Naive thymus-derived CD4-positive, alpha-beta T cell (primary cell): Measurements from ENCODE around the gene AP2M1. TPM values are rescaled to one million over a fixed set of nuclear protein-coding genes. Genes with fewer than 3 reads are reported as not detected.

ENCODE experiments used
- ATAC-seq: fragments of 150-1000 bp; cut with Tn5 transposase; 2 replicates; pipeline ENCODE4 v1.10.0; 2021; ENCODE audit warnings: mild to moderate bottlenecking, moderate library complexity
- CTCF ChIA-PET: fragments of 350-600 bp; sonication (Branson Sonifier 250); formaldehyde crosslinking; loops from one replicate; lab custom pipeline; 2021; ENCODE audit warnings: antibody characterized with exemption; lab: Charles Lee
- POLR2A ChIA-PET: fragments of 350-600 bp; sonication (Branson Sonifier 250); formaldehyde crosslinking; loops from one replicate; lab custom pipeline; 2021; ENCODE audit warnings: antibody characterized with exemption, inconsistent platforms; lab: Charles Lee
- DNase-seq, 9 donors: peaks; one replicate each; pipeline versions ENCODE4 v3.0.0 to v3.0.0-alpha.2; 2020 to 2022; ENCODE audit warnings: mixed read lengths in 1 of 9
- H3K27ac ChIP-seq: one replicate; pipeline ENCODE4 v1.7.0; 2013; ENCODE audit warnings: mild to moderate bottlenecking, low read depth, low read length, moderate library complexity
- H3K27me3 ChIP-seq, 2 donors: one replicate each; pipeline ENCODE4 v1.7.0; 2013; ENCODE audit warnings: low read length in 2 of 2, mild to moderate bottlenecking in 2 of 2, moderate library complexity in 2 of 2; ENCODE audit not compliant: control insufficient read depth in 2 of 2, insufficient read depth in 2 of 2
- H3K36me3 ChIP-seq, 3 experiments: 1 replicate in 2 of 3; 2 replicates in 1 of 3; pipeline ENCODE4 v1.7.0; 2013; ENCODE audit warnings: low read length in 3 of 3, mild to moderate bottlenecking in 3 of 3, moderate library complexity in 1 of 3; ENCODE audit not compliant: insufficient read depth in 3 of 3, control insufficient read depth in 2 of 3
- H3K4me1 ChIP-seq, 2 donors: one replicate each; pipeline ENCODE4 v1.7.0; 2013; ENCODE audit warnings: low read length in 2 of 2, mild to moderate bottlenecking in 2 of 2, moderate library complexity in 1 of 2; ENCODE audit not compliant: control insufficient read depth in 2 of 2, insufficient read depth in 2 of 2
- H3K4me3 ChIP-seq: 2 replicates; pipeline ENCODE4 v1.7.0; 2013; ENCODE audit warnings: mild to moderate bottlenecking, low read length
- H3K9me3 ChIP-seq, 3 experiments: 1 replicate in 2 of 3; 2 replicates in 1 of 3; pipeline ENCODE4 v1.7.0; 2013; ENCODE audit warnings: low read length in 3 of 3; ENCODE audit not compliant: control insufficient read depth in 2 of 3
- H3K27ac Mint-ChIP-seq, 9 donors: one replicate each; pipeline ENCODE4 v1.8.0; 2020 to 2022; ENCODE audit warnings: mixed read lengths in 9 of 9, mild to moderate bottlenecking in 8 of 9, moderate library complexity in 5 of 9, inconsistent platforms in 2 of 9
- H3K27me3 Mint-ChIP-seq, 5 donors: one replicate each; pipeline ENCODE4 v1.8.0; 2021 to 2022; ENCODE audit warnings: mixed read lengths in 5 of 5, mild to moderate bottlenecking in 1 of 5
- H3K36me3 Mint-ChIP-seq, 5 donors: one replicate each; pipeline ENCODE4 v1.8.0; 2020 to 2022; ENCODE audit warnings: mixed read lengths in 5 of 5, mild to moderate bottlenecking in 3 of 5, inconsistent platforms in 1 of 5
- H3K4me1 Mint-ChIP-seq, 7 donors: one replicate each; pipeline ENCODE4 v1.8.0; 2020 to 2022; ENCODE audit warnings: mixed read lengths in 7 of 7, mild to moderate bottlenecking in 3 of 7, inconsistent platforms in 1 of 7
- H3K4me3 Mint-ChIP-seq, 10 donors: one replicate each; pipeline ENCODE4 v1.8.0; 2020 to 2022; ENCODE audit warnings: mild to moderate bottlenecking in 10 of 10, mixed read lengths in 10 of 10, moderate library complexity in 6 of 10, inconsistent platforms in 2 of 10
- H3K9me3 Mint-ChIP-seq, 11 donors: one replicate each; pipeline ENCODE4 v1.8.0; 2020 to 2022; ENCODE audit warnings: mixed read lengths in 11 of 11, mild to moderate bottlenecking in 4 of 11, inconsistent platforms in 1 of 11, moderate library complexity in 1 of 11
- intact Hi-C, 2 donors: fragments of 100-400 bp; cut with micrococcal nuclease; formaldehyde crosslinking; loops; one replicate each; pipeline ENCODE4 v1.15.1; 2023
- polyA plus RNA-seq, 2 donors: library from polyadenylated mRNA; unstranded; fragments of 300-500 nt; fragmentation: Illumina TruSeq; gene quantifications; one replicate each; pipeline ENCODE4 v1.2.3, GENCODE V29; 2021
- total RNA-seq, 6 experiments: library from RNA in 5 of 6; stranded (reverse) in 5 of 6; gene quantifications; 1 replicate in 5 of 6; 2 replicates in 1 of 6; pipeline ENCODE4 v1.2.3 and lab custom pipeline; 2021 to 2026

The AP2M1 gene
- total and polyA plus RNA-seq, 7 experiments from 2014 or later, result 111 to 261 (median 188) TPM

DNA sequence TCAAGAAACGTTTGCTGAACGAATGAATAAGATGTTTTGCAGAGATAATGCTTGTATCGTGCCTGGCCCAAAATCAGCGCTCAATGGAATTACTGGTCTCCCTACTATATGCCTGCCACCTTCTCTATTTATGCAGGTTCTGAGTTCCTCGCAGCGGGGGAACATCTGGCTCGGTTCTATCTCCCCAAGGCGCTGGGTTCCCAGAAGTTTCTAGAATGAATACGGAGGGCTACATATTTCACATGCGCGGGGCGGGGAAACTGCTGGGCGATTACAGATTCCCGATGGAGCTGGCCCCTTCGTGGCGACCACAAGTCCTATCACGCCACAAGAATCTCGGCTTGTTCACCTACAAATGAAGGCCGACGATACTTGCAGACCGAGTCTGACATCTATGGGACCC is 39.9 kb upstream of the AP2M1 start:
- DNase-seq, result no peak
- peak; percentile 28 for ATAC-seq

DNA sequence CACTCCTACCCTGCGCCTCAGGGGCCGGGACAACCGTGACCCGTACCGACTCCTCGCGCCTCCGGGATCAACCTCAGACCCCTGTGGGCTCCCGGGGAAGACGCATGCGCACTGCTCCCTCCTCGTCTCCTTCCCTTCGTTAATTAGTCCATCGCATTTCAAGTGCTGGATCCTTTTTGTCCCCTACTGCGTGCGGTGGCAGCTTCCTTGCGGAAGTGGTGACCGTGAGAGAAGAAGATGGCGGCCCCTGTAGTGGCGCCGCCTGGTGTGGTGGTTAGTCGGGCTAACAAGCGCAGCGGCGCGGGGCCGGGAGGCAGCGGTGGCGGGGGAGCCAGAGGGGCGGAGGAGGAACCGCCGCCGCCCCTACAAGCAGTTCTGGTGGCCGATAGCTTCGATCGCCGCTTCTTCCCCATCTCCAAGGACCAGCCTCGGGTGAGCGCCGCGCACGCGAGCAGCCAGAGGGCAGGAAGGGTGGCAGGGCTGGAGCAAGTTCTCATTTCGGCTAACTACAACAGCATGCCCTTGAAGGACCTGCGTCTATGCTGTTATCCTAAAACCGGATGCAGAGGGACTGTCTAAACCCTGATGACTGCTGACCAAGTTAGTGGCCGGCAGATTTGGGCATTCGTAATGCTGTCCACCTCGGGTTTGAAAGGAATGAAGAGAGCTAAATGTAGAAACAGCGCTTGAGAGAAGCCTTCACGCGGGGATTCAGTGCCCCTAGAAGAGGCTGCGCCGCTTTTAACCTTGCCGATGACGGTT is 39.3 kb upstream of the AP2M1 start, which contains the start of gene EIF2B5:
Gene EIF2B5 (plus strand): TSS at position 210 of the 762 bp plus-strand sequence. CDS start 28 bp downstream, at position 238.
- H3K27me3 Mint-ChIP-seq, result peaks cover 0 to 10% (median 0%) of the 10 kb centered on the region in 5 donors
- Histone ChIP-seq H3K4me1 (peaks cover 4 to 10% of the 10 kb centered on the region in 2 donors), H3K27me3 (no peaks in the 10 kb centered on the region), H3K9me3 (no peaks in the 10 kb centered on the region), H3K4me3 (peak within 1 kb of the TSS; percentile 83), H3K36me3 (peaks cover 0 to 23% (median 0%) of the 10 kb centered on the region in 3 experiments), H3K27ac (peak within 1 kb of the TSS; percentile 86)
- ChIA-PET POLR2A (interaction anchor here (0.6 to 2.2 kb wide), 13 partner anchors 9 to 227 kb away, joined by 3 to 12 read pairs (median 3); partner anchors contain the start of genes ABCC5, CLCN2, DVL3 and EEF1AKMT4), CTCF (interaction anchor here (0.7 to 2.0 kb wide), 3 partner anchors 38 to 667 kb away, joined by 4 to 5 read pairs (median 4); partner anchors contain the start of gene ABCC5)
- peaks cover 29 to 40% (median 38%) of the 10 kb centered on the region in 7 donors for H3K4me1 Mint-ChIP-seq
- ATAC-seq (peak; percentile 96), DNase-seq (peak; percentile 63 to 87 (median 84))
- H3K4me3 Mint-ChIP-seq, result peak within 1 kb of the TSS; percentile 96 to 100 (median 98)
- H3K36me3 Mint-ChIP-seq, result peaks cover 0 to 8% (median 5%) of the 10 kb centered on the region in 5 donors
- H3K27ac Mint-ChIP-seq, result peak within 1 kb of the TSS; percentile 92 to 98 (median 97)
- intact Hi-C loops, result loop anchor here (1.0 to 10.0 kb wide), 18 partner anchors 10 to 1036 kb away; partner anchors contain the start of genes ABCC5 (in 2 of the 2), ABCF3 (in 2 of the 2), AP2M1 (in 2 of the 2) and DVL3 (in 2 of the 2)
- no peaks in the 10 kb centered on the region for H3K9me3 Mint-ChIP-seq

More for the DNA sequence above, 39.9 kb upstream of the AP2M1 start:
- Histone ChIP-seq H3K27ac (peak overlapping the region; percentile 86), H3K9me3 (no peaks in the 10 kb centered on the region), H3K4me3 (peak overlapping the region; percentile 83), H3K4me1 (peaks cover 4 to 10% of the 10 kb centered on the region in 2 donors), H3K36me3 (peaks cover 0 to 19% (median 0%) of the 10 kb centered on the region in 3 experiments), H3K27me3 (no peaks in the 10 kb centered on the region)
- Mint-ChIP-seq H3K9me3 (no peaks in the 10 kb centered on the region), H3K4me1 (peaks cover 29 to 40% (median 38%) of the 10 kb centered on the region in 7 donors), H3K4me3 (peak overlapping the region; percentile 96 to 100 (median 98)), H3K27me3 (peaks cover 0 to 10% (median 0%) of the 10 kb centered on the region in 5 donors), H3K36me3 (peaks cover 0 to 3% (median 0%) of the 10 kb centered on the region in 5 donors), H3K27ac (peak overlapping the region; percentile 92 to 98 (median 97))
- ChIA-PET POLR2A (interaction anchor here (0.8 to 2.2 kb wide), 13 partner anchors 10 to 227 kb away, joined by 3 to 12 read pairs (median 3); partner anchors contain the start of genes ABCC5, CLCN2, DVL3 and EEF1AKMT4), CTCF (interaction anchor here (0.8 to 2.0 kb wide), 3 partner anchors 10 to 117 kb away, joined by 4 to 5 read pairs (median 5); partner anchors contain the start of gene ABCC5)
- intact Hi-C loops, result loop anchor here (1.0 to 10.0 kb wide), 18 partner anchors 11 to 1035 kb away; partner anchors contain the start of genes ABCC5 (in 2 of the 2), ABCF3 (in 2 of the 2), AP2M1 (in 2 of the 2) and DVL3 (in 2 of the 2)

DNA sequence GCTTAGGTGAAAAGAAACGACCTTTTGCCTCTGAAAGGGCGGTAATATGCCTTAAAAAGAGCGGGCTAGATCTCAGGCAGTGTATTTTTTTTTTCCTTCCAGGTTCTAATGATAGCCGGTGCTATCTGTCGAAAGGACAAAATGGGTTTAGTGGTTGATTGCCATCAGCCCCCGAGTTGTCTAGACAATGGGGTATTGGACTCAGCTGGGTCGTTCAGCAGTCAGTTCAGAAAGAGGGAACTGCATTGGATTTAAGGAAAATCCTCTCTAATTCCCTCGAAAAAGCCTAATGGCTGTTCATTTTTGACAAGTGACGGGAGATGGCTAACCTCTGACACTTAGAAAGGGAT is 38.8 kb upstream of the AP2M1 start:
- H3K9me3 Mint-ChIP-seq, result no peaks in the 10 kb centered on the region
- peak overlapping the region; percentile 96 to 100 (median 98) for H3K4me3 Mint-ChIP-seq
- ChIA-PET POLR2A (interaction anchor here (0.6 to 2.2 kb wide), 6 partner anchors 9 to 114 kb away, joined by 3 to 8 read pairs (median 4); partner anchors contain the start of gene EEF1AKMT4), CTCF (interaction anchor here (0.7 to 2.0 kb wide), 3 partner anchors 38 to 666 kb away, joined by 4 to 5 read pairs (median 5); no protein-coding TSS in a partner anchor)
- H3K9me3 ChIP-seq, result no peaks in the 10 kb centered on the region
- H3K36me3 ChIP-seq, result peaks cover 0 to 29% (median 0%) of the 10 kb centered on the region in 3 experiments
- no peak for ATAC-seq
- H3K4me1 Mint-ChIP-seq, result peaks cover 29 to 40% (median 38%) of the 10 kb centered on the region in 7 donors
- peak overlapping the region; percentile 86 for H3K27ac ChIP-seq
- H3K27me3 ChIP-seq, result no peaks in the 10 kb centered on the region
- peaks cover 4 to 10% of the 10 kb centered on the region in 2 donors for H3K4me1 ChIP-seq
- DNase-seq, result no peak
- peaks cover 0 to 13% (median 9%) of the 10 kb centered on the region in 5 donors for H3K36me3 Mint-ChIP-seq
- H3K27me3 Mint-ChIP-seq, result peaks cover 0 to 10% (median 0%) of the 10 kb centered on the region in 5 donors
- H3K27ac Mint-ChIP-seq, result peak overlapping the region; percentile 92 to 98 (median 97)
- H3K4me3 ChIP-seq, result peak overlapping the region; percentile 83
- intact Hi-C loops, result loop anchor here (1.0 to 10.0 kb wide), 18 partner anchors 9 to 1037 kb away; partner anchors contain the start of genes ABCC5 (in 2 of the 2), ABCF3 (in 2 of the 2), AP2M1 (in 2 of the 2) and DVL3 (in 2 of the 2)

DNA sequence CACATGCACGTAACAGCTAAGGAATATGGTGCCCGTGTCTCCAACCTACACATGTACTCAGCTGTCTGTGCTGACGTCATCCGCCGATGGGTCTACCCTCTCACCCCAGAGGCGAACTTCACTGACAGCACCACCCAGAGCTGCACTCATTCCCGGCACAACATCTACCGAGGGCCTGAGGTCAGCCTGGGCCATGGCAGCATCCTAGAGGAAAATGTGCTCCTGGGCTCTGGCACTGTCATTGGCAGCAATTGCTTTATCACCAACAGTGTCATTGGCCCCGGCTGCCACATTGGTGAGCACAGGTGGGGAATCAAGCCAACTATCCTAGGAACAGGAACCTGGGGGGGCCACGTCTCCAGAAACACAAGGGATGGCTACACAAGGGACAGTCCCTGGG is 34.2 kb upstream of the AP2M1 start:
- Mint-ChIP-seq H3K36me3 (peaks cover 0 to 38% (median 21%) of the 10 kb centered on the region in 5 donors), H3K4me1 (peaks cover 24 to 30% (median 27%) of the 10 kb centered on the region in 7 donors), H3K27ac (peak overlapping the region in 1 of 9 donors; percentile 66), H3K27me3 (no peaks in the 10 kb centered on the region), H3K4me3 (no peak overlapping the region), H3K9me3 (no peaks in the 10 kb centered on the region)
- DNase-seq, result no peak
- intact Hi-C loops, result no loop called here
- ChIA-PET POLR2A (no interaction called here), CTCF (no interaction called here)
- Histone ChIP-seq H3K9me3 (no peaks in the 10 kb centered on the region), H3K27me3 (no peaks in the 10 kb centered on the region), H3K4me3 (no peak overlapping the region), H3K4me1 (peaks cover 0 to 6% of the 10 kb centered on the region in 2 donors), H3K27ac (no peak overlapping the region), H3K36me3 (peaks cover 12 to 66% (median 21%) of the 10 kb centered on the region in 3 experiments)
- ATAC-seq, result no peak

DNA sequence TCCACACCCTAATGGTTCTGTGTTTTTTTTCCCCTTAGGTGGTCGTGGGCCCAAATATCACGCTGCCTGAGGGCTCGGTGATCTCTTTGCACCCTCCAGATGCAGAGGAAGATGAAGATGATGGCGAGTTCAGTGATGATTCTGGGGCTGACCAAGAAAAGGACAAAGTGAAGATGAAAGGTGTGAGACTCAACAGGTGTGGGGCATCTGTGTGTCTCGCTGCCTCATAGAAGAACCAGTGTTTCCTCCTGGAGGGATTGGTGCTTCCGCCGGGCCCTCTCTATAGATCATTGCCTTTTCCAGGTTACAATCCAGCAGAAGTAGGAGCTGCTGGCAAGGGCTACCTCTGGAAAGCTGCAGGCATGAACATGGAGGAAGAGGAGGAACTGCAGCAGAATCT is 32.5 kb upstream of the AP2M1 start:
- ATAC-seq, result no peak
- Mint-ChIP-seq H3K27me3 (no peaks in the 10 kb centered on the region), H3K9me3 (no peaks in the 10 kb centered on the region), H3K27ac (peak overlapping the region in 2 of 9 donors; percentile 52 to 72), H3K36me3 (peaks cover 0 to 38% (median 21%) of the 10 kb centered on the region in 5 donors), H3K4me3 (no peak overlapping the region), H3K4me1 (peaks cover 9 to 15% (median 9%) of the 10 kb centered on the region in 7 donors)
- Histone ChIP-seq H3K9me3 (no peaks in the 10 kb centered on the region), H3K36me3 (peaks cover 12 to 71% (median 21%) of the 10 kb centered on the region in 3 experiments), H3K27me3 (no peaks in the 10 kb centered on the region), H3K27ac (no peak overlapping the region), H3K4me1 (no peaks in the 10 kb centered on the region), H3K4me3 (no peak overlapping the region)
- intact Hi-C loops, result no loop called here
- ChIA-PET CTCF (no interaction called here), POLR2A (no interaction called here)
- DNase-seq, result no peak

DNA sequence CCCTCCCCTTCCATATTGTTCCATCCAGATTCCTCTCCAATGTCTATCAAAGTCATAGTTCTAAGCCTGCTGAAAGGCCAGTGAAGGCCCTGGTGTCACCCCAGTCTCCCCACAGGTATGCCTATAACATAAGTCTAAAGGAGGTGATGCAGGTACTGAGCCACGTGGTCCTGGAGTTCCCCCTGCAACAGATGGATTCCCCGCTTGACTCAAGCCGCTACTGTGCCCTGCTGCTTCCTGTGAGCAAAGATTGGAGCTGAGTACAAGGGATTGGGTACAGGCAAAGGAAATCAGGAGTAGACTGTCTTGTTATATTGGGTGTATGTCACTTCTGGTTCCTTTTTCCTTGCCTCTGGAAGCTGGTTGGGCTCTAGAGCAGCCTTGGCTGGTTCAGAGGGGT is 31.3 kb upstream of the AP2M1 start:
- Histone ChIP-seq H3K27me3 (no peaks in the 10 kb centered on the region), H3K9me3 (no peaks in the 10 kb centered on the region), H3K27ac (no peak overlapping the region), H3K36me3 (peaks cover 12 to 63% (median 21%) of the 10 kb centered on the region in 3 experiments), H3K4me1 (no peaks in the 10 kb centered on the region), H3K4me3 (no peak overlapping the region)
- intact Hi-C loops, result no loop called here
- Mint-ChIP-seq H3K36me3 (peaks cover 0 to 35% (median 21%) of the 10 kb centered on the region in 5 donors), H3K9me3 (no peaks in the 10 kb centered on the region), H3K27ac (no peak overlapping the region), H3K4me3 (no peak overlapping the region), H3K27me3 (no peaks in the 10 kb centered on the region), H3K4me1 (peaks cover 0 to 8% (median 0%) of the 10 kb centered on the region in 7 donors)
- DNase-seq, result no peak
- CTCF ChIA-PET, result interaction anchor here (1.1 kb wide), 1 partner anchor 370 kb away, joined by 3 read pairs; no protein-coding TSS in a partner anchor
- POLR2A ChIA-PET, result no interaction called here
- ATAC-seq, result no peak
